Measurements from ENCODE around the gene HS1BP3.

The HS1BP3 gene

GRCh38 chr2:20674309-20674965, 23.5 kb upstream of the HS1BP3 start:
- TF ChIP-seq CTCF (IDR thresholded peaks at IDR 0.05; ENCODE audit: insufficient read depth, low read depth, low read length, missing control alignments) = no peak
- no peak for DNase-seq (ENCODE audit: low read depth)
- no peak overlapping the region for H3K4me3 ChIP-seq (ENCODE audit: low read depth, low read length)

- TF ChIP-seq CTCF (IDR thresholded peaks at IDR 0.05; ENCODE audit: insufficient read depth, low read depth, low read length, missing control alignments) = no peak
- H3K4me3 ChIP-seq (ENCODE audit: low read depth, low read length) = no peak overlapping the region
- no peak for DNase-seq (ENCODE audit: low read depth)
These were observed 22.9 kb upstream of the HS1BP3 start for GRCh38 chr2:20673686-20674308.

DNA sequence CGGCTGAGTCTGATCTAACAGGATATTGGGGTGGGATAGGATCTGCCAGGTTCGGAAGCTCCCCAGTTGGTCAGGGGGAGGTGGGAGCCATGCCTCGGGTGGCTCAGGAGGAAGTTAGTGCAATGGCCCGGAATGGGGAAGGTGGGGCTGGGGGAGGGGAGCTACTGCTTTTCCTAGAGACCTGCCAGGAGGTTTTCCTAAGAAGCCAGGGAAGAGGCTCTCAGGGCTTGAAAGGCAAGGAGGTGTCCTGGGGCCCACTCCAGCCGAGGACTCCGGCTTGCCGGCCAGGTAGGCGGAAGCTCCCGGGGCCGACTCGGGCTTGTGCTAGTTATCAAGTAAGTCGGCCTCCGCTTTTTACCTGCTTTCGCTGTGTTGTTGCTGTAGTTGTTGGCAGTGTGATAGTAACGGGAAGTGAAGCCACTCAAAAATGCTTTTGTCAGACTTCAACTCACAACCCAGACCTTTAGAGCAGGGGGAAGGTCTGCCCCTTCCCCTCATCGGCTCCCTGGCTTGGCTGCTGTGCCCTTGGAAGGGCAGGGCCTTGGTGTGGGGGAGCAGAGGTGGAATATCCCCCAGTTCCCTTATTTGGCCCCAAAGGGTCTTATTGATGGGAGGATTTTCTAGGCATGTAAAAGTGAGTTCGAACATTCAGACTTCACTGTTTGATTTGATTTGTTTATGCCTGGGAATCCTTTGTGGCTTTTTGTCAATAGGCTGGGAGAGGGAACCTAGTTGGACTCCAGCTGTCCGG, 21.5 kb upstream of the HS1BP3 start:
- TF ChIP-seq CTCF (IDR thresholded peaks at IDR 0.05; ENCODE audit: insufficient read depth, low read depth, low read length, missing control alignments) = no peak
- no peak for DNase-seq (ENCODE audit: low read depth)
- no peak overlapping the region for H3K4me3 ChIP-seq (ENCODE audit: low read depth, low read length)

DNA sequence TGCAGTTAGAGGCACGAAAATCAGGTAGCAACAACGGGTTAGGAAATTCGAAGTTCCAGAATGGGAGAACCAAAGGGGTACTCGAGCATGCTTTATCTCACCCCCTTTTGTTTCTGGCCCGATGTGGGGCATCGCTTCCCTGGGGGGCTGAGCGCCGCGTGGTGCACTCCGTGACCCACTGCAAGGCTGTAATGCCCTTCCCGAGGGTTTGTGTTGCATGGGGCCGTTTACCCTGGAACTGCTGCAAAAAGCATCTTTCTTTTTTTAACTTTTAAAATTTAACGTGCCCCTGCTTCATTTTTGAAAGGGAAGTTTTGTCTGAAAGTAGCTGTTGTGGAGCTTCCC, 20.8 kb upstream of the HS1BP3 start:
- no peak overlapping the region for H3K4me3 ChIP-seq (ENCODE audit: low read depth, low read length)
- no peak for TF ChIP-seq CTCF (IDR thresholded peaks at IDR 0.05; ENCODE audit: insufficient read depth, low read depth, low read length, missing control alignments)
- no peak for DNase-seq (ENCODE audit: low read depth)

DNA sequence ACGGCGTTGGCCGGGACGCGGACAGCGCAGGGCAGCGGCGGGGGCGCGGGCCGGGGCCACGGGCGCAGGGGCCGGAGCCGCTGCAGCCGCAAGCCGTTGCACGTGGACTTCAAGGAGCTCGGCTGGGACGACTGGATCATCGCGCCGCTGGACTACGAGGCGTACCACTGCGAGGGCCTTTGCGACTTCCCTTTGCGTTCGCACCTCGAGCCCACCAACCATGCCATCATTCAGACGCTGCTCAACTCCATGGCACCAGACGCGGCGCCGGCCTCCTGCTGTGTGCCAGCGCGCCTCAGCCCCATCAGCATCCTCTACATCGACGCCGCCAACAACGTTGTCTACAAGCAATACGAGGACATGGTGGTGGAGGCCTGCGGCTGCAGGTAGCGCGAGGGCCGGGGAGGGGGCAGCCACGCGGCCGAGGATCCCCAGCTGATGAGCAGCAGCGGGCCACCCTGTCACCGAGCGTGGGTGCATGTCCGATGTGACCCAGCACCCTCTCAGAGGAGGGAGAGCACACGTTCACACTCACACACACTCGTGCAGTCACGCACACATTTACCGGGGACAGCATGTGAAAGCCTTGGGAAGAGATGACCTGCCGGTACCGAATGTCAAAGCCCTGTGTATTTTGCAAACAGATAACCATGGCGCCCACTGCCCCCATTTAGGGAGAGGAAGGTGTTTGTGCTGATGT, 20.3 kb upstream of the HS1BP3 start:
- TF ChIP-seq CTCF (IDR thresholded peaks at IDR 0.05; ENCODE audit: insufficient read depth, low read depth, low read length, missing control alignments) = no peak
- no peak overlapping the region for H3K4me3 ChIP-seq (ENCODE audit: low read depth, low read length)
- DNase-seq (ENCODE audit: low read depth) = no peak

GRCh38 chr2:20670315-20671035, 19.6 kb upstream of the HS1BP3 start:
- TF ChIP-seq CTCF (IDR thresholded peaks at IDR 0.05; ENCODE audit: insufficient read depth, low read depth, low read length, missing control alignments) = no peak
- no peak for DNase-seq (ENCODE audit: low read depth)
- no peak overlapping the region for H3K4me3 ChIP-seq (ENCODE audit: low read depth, low read length)

Measured in GM12865 (cell line).